SK-N-SH (cell line): ENCODE measurements around the gene DDR1. TPM values are rescaled to one million over a fixed set of nuclear protein-coding genes. Genes with fewer than 3 reads are reported as not detected.

Experiments used
- CTCF ChIA-PET: fragments of 300-600, 350-600 bp; formaldehyde crosslinking; extraction: SDS; loops from one replicate; lab custom pipeline; 2021; lab: Yijun Ruan, JAX
- POLR2A ChIA-PET: fragments of 350-600 bp; sonication (Branson Sonifier 250); formaldehyde crosslinking; extraction: SDS; loops from one replicate; lab custom pipeline; 2020; ENCODE audit warnings: antibody characterized with exemption, inconsistent platforms; lab: Yijun Ruan, JAX
- DNase-seq: peaks from one replicate; pipeline ENCODE4 v3.0.0; 2012
- H2AFZ ChIP-seq: fragments of 200-600 bp; sonication (generic); 2 replicates; pipeline ENCODE4 v1.8.1; 2016; ENCODE audit warnings: antibody characterized with exemption, mild to moderate bottlenecking, low read depth
- H3F3A ChIP-seq: fragments of 200-600 bp; sonication (generic); replicated peaks from 2 replicates; pipeline ENCODE3; 2016; ENCODE audit warnings: antibody characterized with exemption, mild to moderate bottlenecking; ENCODE audit not compliant: insufficient read depth
- H3K27ac ChIP-seq, 2 experiments: fragments of 200-500 bp in 1 of 2; fragments of 200-600 bp in 1 of 2; sonication (Bioruptor generic) in 1 of 2; sonication (generic), shearing (Covaris generic) in 1 of 2; 2 replicates each; pipeline versions ENCODE4 v1.5.1 to v1.6.1; 2014 to 2016; ENCODE audit warnings: low read depth in 2 of 2, inconsistent platforms in 1 of 2, low read length in 1 of 2, mild to moderate bottlenecking in 1 of 2, mixed read lengths in 1 of 2
- H3K27me3 ChIP-seq: fragments of 200-600 bp; sonication (generic), shearing (Covaris generic); 2 replicates; pipeline ENCODE4 v1.6.1; 2016; ENCODE audit warnings: mixed run types; ENCODE audit not compliant: insufficient read depth
- H3K36me3 ChIP-seq, 2 experiments: fragments of 200-500 bp in 1 of 2; fragments of 200-600 bp in 1 of 2; sonication (Bioruptor generic) in 1 of 2; sonication (generic) in 1 of 2; replicated peaks in 1 of 2; 2 replicates each; pipeline versions ENCODE3 to v1.5.1; 2014 to 2016; ENCODE audit warnings: low read length in 1 of 2, mild to moderate bottlenecking in 1 of 2; ENCODE audit not compliant: insufficient read depth in 2 of 2, control insufficient read depth in 1 of 2
- H3K4me1 ChIP-seq, 2 experiments: fragments of 200-500 bp in 1 of 2; fragments of 200-600 bp in 1 of 2; sonication (Bioruptor generic) in 1 of 2; sonication (generic), shearing (Covaris generic) in 1 of 2; 2 replicates each; pipeline versions ENCODE4 v1.5.1 to v1.6.1; 2014 to 2016; ENCODE audit warnings: low read depth in 1 of 2, low read length in 1 of 2, mixed run types in 1 of 2; ENCODE audit not compliant: insufficient read depth in 2 of 2, control insufficient read depth in 1 of 2
- H3K4me2 ChIP-seq: fragments of 200-600 bp; sonication (generic), shearing (Covaris generic); 2 replicates; pipeline ENCODE4 v1.6.1; 2017; ENCODE audit warnings: mixed run types
- H3K4me3 ChIP-seq, 2 experiments: fragments of 200-500 bp in 1 of 2; fragments of 200-600 bp in 1 of 2; sonication (Bioruptor generic) in 1 of 2; sonication (generic), shearing (Covaris generic) in 1 of 2; 2 replicates each; pipeline versions ENCODE4 v1.5.1 to v1.8.1; 2014 to 2016; ENCODE audit warnings: low read depth in 2 of 2, inconsistent platforms in 1 of 2, low read length in 1 of 2, mild to moderate bottlenecking in 1 of 2, mixed read lengths in 1 of 2, moderate library complexity in 1 of 2
- H3K79me2 ChIP-seq: fragments of 200-600 bp; sonication (generic); 2 replicates; pipeline ENCODE4 v1.8.1; 2017; ENCODE audit warnings: mild to moderate bottlenecking; ENCODE audit not compliant: insufficient read depth
- H3K9ac ChIP-seq: fragments of 200-600 bp; sonication (generic); 2 replicates; pipeline ENCODE4 v1.6.1; 2017; ENCODE audit warnings: mixed run types
- H3K9me2 ChIP-seq: fragments of 200-600 bp; sonication (generic); 2 replicates; pipeline ENCODE4 v1.6.1; 2017; ENCODE audit warnings: mixed run types
- H3K9me3 ChIP-seq: fragments of 200-600 bp; sonication (generic); 2 replicates; pipeline ENCODE4 v1.6.1; 2017; ENCODE audit warnings: mixed run types, mild to moderate bottlenecking, moderate library complexity
- H4K20me1 ChIP-seq: fragments of 200-600 bp; sonication (generic); 2 replicates; pipeline ENCODE4 v1.6.1; 2017; ENCODE audit warnings: mild to moderate bottlenecking, mixed run types; ENCODE audit not compliant: insufficient read depth
- ELF1 ChIP-seq: IDR thresholded peaks from 2 replicates; pipeline ENCODE4 v1.4.0; 2012
- EZH2phosphoT487 ChIP-seq: fragments of 200-600 bp; sonication (generic); IDR thresholded peaks from 2 replicates; pipeline ENCODE4 v1.6.1; 2017; ENCODE audit warnings: low read depth, mixed run types, mild to moderate bottlenecking, antibody characterized with exemption, moderate library complexity, borderline replicate concordance
- FOSL2 ChIP-seq: IDR thresholded peaks from 2 replicates; pipeline ENCODE4 v1.4.0; 2012; ENCODE audit warnings: low read depth, mild to moderate bottlenecking, moderate library complexity, borderline replicate concordance
- FOXM1 ChIP-seq: IDR thresholded peaks from 2 replicates; pipeline ENCODE4 v1.4.0; 2012; ENCODE audit warnings: low read depth, mild to moderate bottlenecking
- GABPA ChIP-seq: IDR thresholded peaks from 2 replicates; pipeline ENCODE4 v1.4.0; 2012; ENCODE audit warnings: low read depth, mild to moderate bottlenecking
- GATA2 ChIP-seq: sonication (generic); formaldehyde crosslinking; IDR thresholded peaks from 2 replicates; pipeline ENCODE4 v1.5.0; 2020; ENCODE audit warnings: mild to moderate bottlenecking, missing genetic modification reagents
- IRF3 ChIP-seq: fragments of 150-350 bp; IDR thresholded peaks from 2 replicates; pipeline ENCODE4 v1.6.1; 2016; ENCODE audit warnings: mild to moderate bottlenecking, low read depth, low read length
- JUND ChIP-seq: IDR thresholded peaks from 2 replicates; pipeline ENCODE4 v1.4.0; 2012
- MEF2A ChIP-seq: IDR thresholded peaks from 2 replicates; pipeline ENCODE4 v1.4.0; 2012; ENCODE audit warnings: low read depth, borderline replicate concordance
- MXI1 ChIP-seq: IDR thresholded peaks from 2 replicates; pipeline ENCODE4 v1.6.1; 2012; ENCODE audit warnings: mild to moderate bottlenecking, low read depth, low read length, improper control_type of control experiment
- NRF1 ChIP-seq: IDR thresholded peaks from 2 replicates; pipeline ENCODE4 v1.6.1; 2012; ENCODE audit warnings: low read depth, mild to moderate bottlenecking, low read length
- PBX3 ChIP-seq: IDR thresholded peaks from 2 replicates; pipeline ENCODE4; 2012
- POLR2AphosphoS5 ChIP-seq: IDR thresholded peaks from 2 replicates; pipeline ENCODE4 v1.6.1; 2012; ENCODE audit warnings: low read depth, low read length
- TAF1 ChIP-seq: IDR thresholded peaks from 2 replicates; pipeline ENCODE4 v1.6.1; 2012; ENCODE audit warnings: low read depth, mild to moderate bottlenecking, low read length, moderate library complexity, borderline replicate concordance
- TCF12 ChIP-seq: IDR thresholded peaks from 2 replicates; pipeline ENCODE4 v1.4.0; 2012
- TEAD4 ChIP-seq: IDR thresholded peaks from 2 replicates; pipeline ENCODE4 v1.4.0; 2012; ENCODE audit warnings: mild to moderate bottlenecking, borderline replicate concordance; ENCODE audit not compliant: insufficient read depth
- USF2 ChIP-seq: fragments of 150-350 bp; IDR thresholded peaks from 2 replicates; pipeline ENCODE4 v1.6.1; 2017; ENCODE audit warnings: antibody characterized with exemption, low read length, low read depth, borderline replicate concordance
- YY1 ChIP-seq: IDR thresholded peaks from 2 replicates; pipeline ENCODE4 v1.4.0; 2012; ENCODE audit warnings: low read depth, mild to moderate bottlenecking
- WGBS: methylation state at CpG from one replicate; pipeline ENCODE4 v1.1.6; 2017; ENCODE audit warnings: low lambda C conversion rate; 5-methylcytosine and 5-hydroxymethylcytosine counted together
- polyA plus RNA-seq, 3 experiments: library from polyadenylated mRNA; depleted of rRNA; stranded (reverse); fragments of >200 nt; gene quantifications; 2 replicates each; pipeline ENCODE4 v1.2.3, GENCODE V29; 2012

DDR1 gene
- polyA plus RNA-seq, 1 of the 3 experiments (the other 2 are of a cell fraction) = 52.8 TPM

GRCh38 chr6:30844118-30844535 is 40.2 kb upstream of the DDR1 start:
- Histone ChIP-seq H3K4me2 (peak overlapping the region; percentile 37), H3K27me3 (no peaks in the 10 kb centered on the region), H3K79me2 (no peaks in the 10 kb centered on the region), H3K4me1 (peaks cover 2 to 9% of the 10 kb centered on the region in 2 experiments; a peak in 2 of 4 replicates), H3K9me3 (no peaks in the 10 kb centered on the region), H4K20me1 (no peaks in the 10 kb centered on the region), H3K9me2 (no peaks in the 10 kb centered on the region), H3K27ac (no peak overlapping the region), H3K9ac (no peak overlapping the region), H2AFZ (no peak overlapping the region), H3K36me3 (no peaks in the 10 kb centered on the region), H3F3A (no peaks in the 10 kb centered on the region), H3K4me3 (no peak overlapping the region)
- 92% methylated on average over 3 of the region's 3 CpGs for WGBS
- CTCF ChIA-PET = interaction anchor here (0.6 to 2.9 kb wide), 7 partner anchors 16 to 353 kb away, joined by 3 to 13 read pairs (median 3); partner anchors contain the start of gene VARS2
- POLR2A ChIA-PET = no interaction called here
- TF ChIP-seq POLR2AphosphoS5 (no peak), PBX3 (no peak), YY1 (no peak), MXI1 (no peak), USF2 (no peak), GATA2 (CRISPR knock-in tag) (no peak), NRF1 (no peak), ELF1 (no peak), EZH2phosphoT487 (no peak), TAF1 (no peak), TCF12 (peak; percentile 28; the same call in 1 of the 2 replicates), IRF3 (no peak), MEF2A (no peak), JUND (no peak), FOXM1 (no peak), TEAD4 (peak; percentile 71; the same call in 1 of the 2 replicates)
- DNase-seq = no peak

GRCh38 chr6:30845183-30845582 is 39.1 kb upstream of the DDR1 start:
- Histone ChIP-seq H3K79me2 (no peaks in the 10 kb centered on the region), H3F3A (no peaks in the 10 kb centered on the region), H3K4me3 (no peak overlapping the region), H3K27ac (no peak overlapping the region), H2AFZ (no peak overlapping the region), H3K4me2 (no peak overlapping the region), H3K27me3 (no peaks in the 10 kb centered on the region), H4K20me1 (no peaks in the 10 kb centered on the region), H3K9me2 (no peaks in the 10 kb centered on the region), H3K9me3 (no peaks in the 10 kb centered on the region), H3K9ac (no peak overlapping the region), H3K4me1 (peaks cover 2 to 9% of the 10 kb centered on the region in 2 experiments; a peak in 3 of 4 replicates), H3K36me3 (no peaks in the 10 kb centered on the region)
- no peak for DNase-seq
- TF ChIP-seq GABPA (no peak), FOSL2 (no peak)
- 82% methylated on average over 7 of the region's 8 CpGs for WGBS
- ChIA-PET POLR2A (no interaction called here), CTCF (interaction anchor here (0.9 to 2.9 kb wide), 6 partner anchors 17 to 283 kb away, joined by 3 to 13 read pairs (median 4); partner anchors contain the start of gene VARS2)
